Heart right ventricle (tissue), 16 donors: ENCODE data around the gene JPH2. TPM values are rescaled to one million over a fixed set of nuclear protein-coding genes. Genes with fewer than 3 reads are reported as not detected.

ENCODE experiments used
- ATAC-seq, 8 donors: fragments of 200-7000 bp; cut with Tn5 transposase; one replicate each; pipeline ENCODE4 v1.9.1; 2020; ENCODE audit warnings: mild to moderate bottlenecking in 8 of 8, moderate library complexity in 8 of 8, moderate number of reproducible peaks in 1 of 8
- DNase-seq, 2 donors: peaks; one replicate each; pipeline ENCODE4 v3.0.0-alpha.2; 2020
- H3K27ac ChIP-seq, 10 donors: fragments of 200-600 bp; sonication (generic) in 2 of 10; one replicate each; pipeline versions ENCODE4 v1.5.0 to v1.8.0; 2020 to 2022; ENCODE audit warnings: mild to moderate bottlenecking in 3 of 10
- H3K27me3 ChIP-seq, 7 donors: fragments of 200-600 bp; one replicate each; pipeline ENCODE4 v1.8.0; 2021 to 2022; ENCODE audit warnings: mild to moderate bottlenecking in 2 of 7
- H3K36me3 ChIP-seq, 9 donors: fragments of 200-600 bp; sonication (generic) in 1 of 9; one replicate each; pipeline versions ENCODE4 v1.5.0 to v1.8.0; 2020 to 2022; ENCODE audit warnings: mild to moderate bottlenecking in 2 of 9
- H3K4me1 ChIP-seq, 9 donors: fragments of 200-600 bp; sonication (generic) in 1 of 9; one replicate each; pipeline versions ENCODE4 v1.5.0 to v1.8.0; 2020 to 2022; ENCODE audit warnings: mild to moderate bottlenecking in 4 of 9
- H3K4me3 ChIP-seq, 10 donors: fragments of 200-600 bp; sonication (generic) in 2 of 10; one replicate each; pipeline versions ENCODE4 v1.5.0 to v1.8.0; 2020 to 2022; ENCODE audit warnings: mild to moderate bottlenecking in 7 of 10, moderate library complexity in 2 of 10
- H3K9me3 ChIP-seq, 11 donors: fragments of 200-600 bp in 10 of 11; sonication (generic) in 2 of 11; one replicate each; pipeline versions ENCODE4 v1.5.0 to v1.8.0; 2013 to 2022; ENCODE audit warnings: mild to moderate bottlenecking in 2 of 11, control low read depth in 1 of 11, moderate library complexity in 1 of 11
- CTCF ChIP-seq, 9 donors: fragments of 200-600 bp; sonication (generic) in 2 of 9; IDR thresholded peaks; one replicate each; pipeline versions ENCODE4 v1.5.0 to v1.8.0; 2021 to 2022; ENCODE audit warnings: antibody characterized with exemption in 9 of 9, mild to moderate bottlenecking in 5 of 9, moderate library complexity in 1 of 9
- WGBS, 2 donors: extraction: QIAGEN DNeasy Blood & Tissue Kit; methylation state at CpG; one replicate each; pipeline ENCODE4 v1.1.7; 2013; ENCODE audit warnings: inconsistent platforms in 1 of 2; 5-methylcytosine and 5-hydroxymethylcytosine counted together
- intact Hi-C, 10 donors: fragments of 100-400 bp; cut with DNase I; formaldehyde crosslinking; loops; one replicate each; pipeline versions ENCODE4 v1.11.1 to v1.14.2; 2022
- polyA plus RNA-seq, 2 donors: library from polyadenylated mRNA; stranded (reverse); fragments of 200-250 nt; gene quantifications; one replicate each; pipeline ENCODE4 v1.2.3, GENCODE V29; 2013
- total RNA-seq, 10 donors: library from RNA; stranded (reverse); fragmentation: NEBNext Ultra II Directional in 3 of 10; extraction: Animal tissue kit (Norgen Biotek cat#: 25700) in 3 of 10; gene quantifications; one replicate each; pipeline versions ENCODE4 v1.2.1 to v1.2.4, GENCODE V29; 2021 to 2023
- donor health status: Arrhythmogenic right ventricular cardiomyopathy.
- donor health status: ischemic (EF 13 %, LVEDD 7.1; RV severe dilation, severe dysfunction).
- donor health status: healthy with polysubstance abuse.
- donor health status: DM: no; HTN: yes; CAD: no.
- donor health status: DM: no; HTN: no; CAD: no.
- donor health status: ischemic (EF 25% LVEDD 6.9; RV normal size, moderate dysfunction).
- donor health status: ischemic (EF 25% LVEDD 5.7; RV mildly dilated, moderate dysfunction).
- donor health status: healthy.
- donor health status: DM: yes; HTN: yes; CAD: no.
- donor health status: Ischemic cardiomyopathy.
- donor health status: ischemic (EF 35%, LVEDD 5.7; RV mildly dilated, moderate dysfunction).
- donor health status: nonischemic (EF 11% LVEDD 7.7; RV severe dilation, severe dysfunction).
- donor health status: DM: yes; HTN: yes; CAD: no.
- donor health status: PGD.
- donor health status: ischemic (EF 29% LVEDD 5.4; RV normal size, mild dysfunction).
- donor health status: nonischemic (EF 23%, LVEDD 6.1; RV moderate dilation, normal function).

The JPH2 gene
- total and polyA plus RNA-seq, 12 donors, result 61.9 to 215 (median 146) TPM

DNA sequence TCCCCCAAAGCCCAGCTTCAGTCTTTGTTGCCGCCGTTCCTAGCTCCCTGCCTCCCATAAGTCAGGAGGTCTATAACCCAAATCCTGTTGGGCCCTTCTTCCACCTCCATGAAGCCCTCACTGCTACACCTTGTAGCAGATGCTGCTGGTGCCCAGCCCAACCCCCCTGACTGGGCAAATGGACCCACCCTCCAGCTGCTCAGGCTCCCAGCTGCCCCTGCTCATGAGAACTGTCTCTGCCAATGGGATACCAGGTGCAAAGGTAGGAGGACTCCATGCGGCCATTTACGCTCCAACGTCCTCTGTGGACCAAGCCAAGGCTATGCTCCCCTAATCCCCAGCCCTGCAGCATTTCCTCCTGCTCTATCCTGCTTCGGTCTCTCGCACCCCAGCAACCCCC is 71.8 kb downstream of the JPH2 start:
- Histone ChIP-seq H3K36me3 (peaks cover 0 to 31% (median 0%) of the 10 kb centered on the region in 9 donors), H3K9me3 (no peaks in the 10 kb centered on the region), H3K27ac (peak overlapping the region in 3 of 10 donors; percentile 19 to 39 (median 25)), H3K4me1 (peaks cover 0 to 76% (median 11%) of the 10 kb centered on the region in 9 donors), H3K4me3 (no peak overlapping the region), H3K27me3 (peaks cover 0 to 18% (median 9%) of the 10 kb centered on the region in 7 donors)
- 83 to 84% methylated on average over 7 of the region's 7 CpGs for WGBS, 2 donors
- ATAC-seq (no peak), DNase-seq (no peak)
- intact Hi-C loops, result loop anchor here in 3 of 10 donors (5.0 to 10.0 kb wide), 3 partner anchors 77 to 190 kb away; no protein-coding TSS in a partner anchor
- TF ChIP-seq CTCF (IDR thresholded peaks at IDR 0.05), result no peak

- ATAC-seq (no peak), DNase-seq (no peak)
- Histone ChIP-seq H3K4me1 (peaks cover 0 to 65% (median 9%) of the 10 kb centered on the region in 9 donors), H3K27ac (peak overlapping the region in 4 of 10 donors; percentile 22 to 31 (median 26)), H3K9me3 (no peaks in the 10 kb centered on the region), H3K4me3 (no peak overlapping the region), H3K27me3 (peaks cover 0 to 18% (median 9%) of the 10 kb centered on the region in 7 donors), H3K36me3 (peaks cover 0 to 31% (median 0%) of the 10 kb centered on the region in 9 donors)
- intact Hi-C loops, result loop anchor here in 2 of 10 donors (10.0 kb wide), 2 partner anchors 181 to 191 kb away; no protein-coding TSS in a partner anchor
- TF ChIP-seq CTCF (IDR thresholded peaks at IDR 0.05), result no peak
- WGBS, 2 donors, result 47 to 57% methylated on average over 8 of the region's 8 CpGs
These were observed 73.2 kb downstream of the JPH2 start for GRCh38 chr20:44113618-44114376.

DNA sequence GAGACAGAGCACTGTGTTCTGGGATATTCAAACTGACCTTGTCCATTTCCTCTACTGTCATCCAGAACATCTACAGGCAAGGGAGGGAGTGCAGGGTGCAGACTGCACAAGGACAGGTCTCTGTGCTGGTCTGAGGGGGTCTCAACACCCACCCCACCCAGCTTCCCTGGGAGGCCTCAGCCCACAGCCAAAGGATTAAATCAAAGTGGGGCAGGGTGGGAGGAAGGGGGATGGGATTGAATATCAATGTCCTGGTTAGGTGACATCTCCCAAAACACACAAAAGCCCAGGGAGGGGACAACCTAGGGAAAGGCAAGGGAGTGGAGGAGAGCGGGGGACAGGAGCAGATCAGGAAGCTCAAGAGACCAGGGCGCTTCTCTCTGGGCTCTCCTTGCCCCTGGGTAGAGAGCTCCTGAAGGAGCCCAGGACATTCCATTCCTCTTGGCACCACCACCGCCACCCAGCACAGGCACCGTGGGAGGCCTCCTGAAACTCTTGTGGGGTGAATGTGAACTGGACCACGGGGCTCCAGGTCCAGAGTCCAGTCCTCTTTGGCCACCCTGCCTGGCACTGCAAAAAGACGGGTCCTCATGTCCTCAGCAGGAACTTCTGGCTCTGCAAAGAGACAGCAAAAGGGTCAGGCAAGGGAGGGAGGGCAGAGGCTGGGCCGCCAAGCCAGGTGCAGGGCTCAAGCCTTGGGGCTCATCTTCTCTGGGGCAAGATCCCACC is 73.9 kb downstream of the JPH2 start:
- H3K9me3 ChIP-seq, result peaks cover 0 to 3% (median 0%) of the 10 kb centered on the region in 11 donors
- intact Hi-C loops, result loop anchor here in 2 of 10 donors (10.0 kb wide), 2 partner anchors 182 to 192 kb away; no protein-coding TSS in a partner anchor
- no peak overlapping the region for H3K4me3 ChIP-seq
- peaks cover 0 to 19% (median 9%) of the 10 kb centered on the region in 7 donors for H3K27me3 ChIP-seq
- DNase-seq (no peak), ATAC-seq (no peak)
- peaks cover 0 to 27% (median 0%) of the 10 kb centered on the region in 9 donors for H3K36me3 ChIP-seq
- no peak for TF ChIP-seq CTCF (IDR thresholded peaks at IDR 0.05)
- H3K4me1 ChIP-seq, result peaks cover 0 to 58% (median 3%) of the 10 kb centered on the region in 9 donors
- 73 to 74% methylated on average over 7 of the region's 7 CpGs for WGBS, 2 donors
- H3K27ac ChIP-seq, result peak overlapping the region in 3 of 10 donors; percentile 22 to 31 (median 28)

DNA sequence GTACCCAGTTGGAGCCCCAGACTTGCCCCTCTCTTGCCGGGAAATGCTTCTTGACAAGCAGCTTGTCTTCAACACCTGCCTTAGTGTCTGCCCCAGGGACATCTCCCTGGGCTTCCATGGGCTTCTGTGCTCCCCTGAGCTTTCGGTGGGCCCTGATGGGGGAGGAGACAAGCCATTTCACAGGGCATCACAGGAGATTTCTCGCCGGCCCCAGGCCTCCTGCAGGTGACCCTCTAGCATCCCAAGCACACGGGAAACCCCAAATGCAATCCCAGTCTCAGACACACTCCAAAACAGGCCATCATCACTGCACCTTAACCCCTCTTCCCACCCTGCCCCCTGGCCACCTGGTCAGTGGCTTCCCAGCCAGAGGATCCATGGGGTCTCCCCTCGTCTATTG is 74.5 kb downstream of the JPH2 start:
- H3K4me1 ChIP-seq, result peaks cover 0 to 52% (median 3%) of the 10 kb centered on the region in 9 donors
- no peak overlapping the region for H3K4me3 ChIP-seq
- H3K27me3 ChIP-seq, result peaks cover 0 to 19% (median 9%) of the 10 kb centered on the region in 7 donors
- H3K36me3 ChIP-seq, result peaks cover 0 to 25% (median 0%) of the 10 kb centered on the region in 9 donors
- H3K27ac ChIP-seq, result peak overlapping the region in 1 of 10 donors; percentile 31
- intact Hi-C loops, result loop anchor here in 2 of 10 donors (10.0 kb wide), 2 partner anchors 182 to 192 kb away; no protein-coding TSS in a partner anchor
- TF ChIP-seq CTCF (IDR thresholded peaks at IDR 0.05), result no peak
- no peak for ATAC-seq
- DNase-seq, result no peak
- peaks cover 0 to 8% (median 0%) of the 10 kb centered on the region in 11 donors for H3K9me3 ChIP-seq
- 76 to 88% methylated on average over 6 of the region's 6 CpGs for WGBS, 2 donors
